ENCODE measurements around the gene OTUB2.

Gene OTUB2

GRCh38 chr14:94050231-94050880 lies 24.2 kb downstream of the OTUB2 start:
- no peaks in the 10 kb centered on the region for H3K27me3 ChIP-seq (ENCODE audit: insufficient read depth, low read length)
- no peak overlapping the region for H3K27ac ChIP-seq (ENCODE audit: low read depth, low read length)
- no peak overlapping the region for H3K4me3 ChIP-seq (ENCODE audit: low read length)
- peaks cover 96% of the 10 kb centered on the region for H3K36me3 ChIP-seq (ENCODE audit: insufficient read depth, low read length)
- WGBS = 92% methylated on average over 6 of the region's 6 CpGs
- no peaks in the 10 kb centered on the region; the same call in 1 of the 2 replicates for H3K4me1 ChIP-seq (ENCODE audit: insufficient read depth, low read length)
- no peak overlapping the region for H3K9ac ChIP-seq (ENCODE audit: low read depth, low read length)
- no peaks in the 10 kb centered on the region for H3K9me3 ChIP-seq (ENCODE audit: insufficient read depth, low read depth, low read length)

- Histone ChIP-seq H3K27me3 (ENCODE audit: insufficient read depth, low read length) (no peaks in the 10 kb centered on the region), H3K27ac (ENCODE audit: low read depth, low read length) (no peak overlapping the region), H3K9ac (ENCODE audit: low read depth, low read length) (no peak overlapping the region), H3K4me1 (ENCODE audit: insufficient read depth, low read length) (no peaks in the 10 kb centered on the region; the same call in 1 of the 2 replicates), H3K4me3 (ENCODE audit: low read length) (no peak overlapping the region), H3K36me3 (ENCODE audit: insufficient read depth, low read length) (peaks cover 96% of the 10 kb centered on the region), H3K9me3 (ENCODE audit: insufficient read depth, low read depth, low read length) (no peaks in the 10 kb centered on the region)
- WGBS = 81% methylated on average over 9 of the region's 9 CpGs
These were observed 25.0 kb downstream of the OTUB2 start for GRCh38 chr14:94051115-94051514.

- H3K27me3 ChIP-seq (ENCODE audit: insufficient read depth, low read length) = no peaks in the 10 kb centered on the region
- 86% methylated on average over 3 of the region's 3 CpGs for WGBS
- no peak overlapping the region for H3K4me3 ChIP-seq (ENCODE audit: low read length)
- H3K9ac ChIP-seq (ENCODE audit: low read depth, low read length) = no peak overlapping the region
- H3K4me1 ChIP-seq (ENCODE audit: insufficient read depth, low read length) = no peaks in the 10 kb centered on the region; the same call in 1 of the 2 replicates
- H3K27ac ChIP-seq (ENCODE audit: low read depth, low read length) = 0 out of 2 replicates have a peak overlapping the region, but pooled peaks have one; percentile 0
- H3K36me3 ChIP-seq (ENCODE audit: insufficient read depth, low read length) = peaks cover 96% of the 10 kb centered on the region
- no peaks in the 10 kb centered on the region for H3K9me3 ChIP-seq (ENCODE audit: insufficient read depth, low read depth, low read length)
These were observed 25.6 kb downstream of the OTUB2 start for GRCh38 chr14:94051779-94052178.

- H3K36me3 ChIP-seq (ENCODE audit: insufficient read depth, low read length) = peaks cover 96% of the 10 kb centered on the region
- H3K9ac ChIP-seq (ENCODE audit: low read depth, low read length) = no peak overlapping the region
- WGBS = 81% methylated on average over 1 of the region's 1 CpG
- H3K9me3 ChIP-seq (ENCODE audit: insufficient read depth, low read depth, low read length) = no peaks in the 10 kb centered on the region
- no peaks in the 10 kb centered on the region; the same call in 1 of the 2 replicates for H3K4me1 ChIP-seq (ENCODE audit: insufficient read depth, low read length)
- H3K27ac ChIP-seq (ENCODE audit: low read depth, low read length) = no peak overlapping the region
- H3K27me3 ChIP-seq (ENCODE audit: insufficient read depth, low read length) = no peaks in the 10 kb centered on the region
- no peak overlapping the region for H3K4me3 ChIP-seq (ENCODE audit: low read length)
These were observed 26.1 kb downstream of the OTUB2 start for GRCh38 chr14:94052199-94052598.

- Histone ChIP-seq H3K9ac (ENCODE audit: low read depth, low read length) (no peak overlapping the region), H3K4me1 (ENCODE audit: insufficient read depth, low read length) (no peaks in the 10 kb centered on the region; the same call in 1 of the 2 replicates), H3K9me3 (ENCODE audit: insufficient read depth, low read depth, low read length) (no peaks in the 10 kb centered on the region), H3K4me3 (ENCODE audit: low read length) (no peak overlapping the region), H3K27ac (ENCODE audit: low read depth, low read length) (no peak overlapping the region), H3K27me3 (ENCODE audit: insufficient read depth, low read length) (no peaks in the 10 kb centered on the region), H3K36me3 (ENCODE audit: insufficient read depth, low read length) (peaks cover 96% of the 10 kb centered on the region)
- 93% methylated on average over 4 of the region's 4 CpGs for WGBS
These were observed 26.5 kb downstream of the OTUB2 start for GRCh38 chr14:94052662-94053061.

GRCh38 chr14:94054401-94054800 lies 28.3 kb downstream of the OTUB2 start:
- Histone ChIP-seq H3K9ac (ENCODE audit: low read depth, low read length) (no peak overlapping the region), H3K27me3 (ENCODE audit: insufficient read depth, low read length) (no peaks in the 10 kb centered on the region), H3K4me3 (ENCODE audit: low read length) (no peak overlapping the region), H3K27ac (ENCODE audit: low read depth, low read length) (no peak overlapping the region), H3K4me1 (ENCODE audit: insufficient read depth, low read length) (no peaks in the 10 kb centered on the region; the same call in 1 of the 2 replicates), H3K9me3 (ENCODE audit: insufficient read depth, low read depth, low read length) (no peaks in the 10 kb centered on the region), H3K36me3 (ENCODE audit: insufficient read depth, low read length) (peaks cover 96% of the 10 kb centered on the region)
- 92% methylated on average over 1 of the region's 1 CpG for WGBS

- H3K27me3 ChIP-seq (ENCODE audit: insufficient read depth, low read length) = no peaks in the 10 kb centered on the region
- H3K36me3 ChIP-seq (ENCODE audit: insufficient read depth, low read length) = peaks cover 96% of the 10 kb centered on the region
- H3K9ac ChIP-seq (ENCODE audit: low read depth, low read length) = no peak overlapping the region
- 96% methylated on average over 7 of the region's 7 CpGs for WGBS
- no peaks in the 10 kb centered on the region for H3K9me3 ChIP-seq (ENCODE audit: insufficient read depth, low read depth, low read length)
- no peak overlapping the region for H3K4me3 ChIP-seq (ENCODE audit: low read length)
- no peaks in the 10 kb centered on the region; the same call in 1 of the 2 replicates for H3K4me1 ChIP-seq (ENCODE audit: insufficient read depth, low read length)
- no peak overlapping the region for H3K27ac ChIP-seq (ENCODE audit: low read depth, low read length)
These were observed 28.8 kb downstream of the OTUB2 start for GRCh38 chr14:94054936-94055335.

- Histone ChIP-seq H3K4me3 (ENCODE audit: low read length) (no peak overlapping the region), H3K4me1 (ENCODE audit: insufficient read depth, low read length) (no peaks in the 10 kb centered on the region; the same call in 1 of the 2 replicates), H3K27me3 (ENCODE audit: insufficient read depth, low read length) (no peaks in the 10 kb centered on the region), H3K9ac (ENCODE audit: low read depth, low read length) (no peak overlapping the region), H3K36me3 (ENCODE audit: insufficient read depth, low read length) (peaks cover 96% of the 10 kb centered on the region), H3K27ac (ENCODE audit: low read depth, low read length) (no peak overlapping the region), H3K9me3 (ENCODE audit: insufficient read depth, low read depth, low read length) (no peaks in the 10 kb centered on the region)
- WGBS = 91% methylated on average over 6 of the region's 6 CpGs
These were observed 30.6 kb downstream of the OTUB2 start for GRCh38 chr14:94056579-94057308.

GRCh38 chr14:94058128-94058673 lies 32.1 kb downstream of the OTUB2 start:
- H3K9me3 ChIP-seq (ENCODE audit: insufficient read depth, low read depth, low read length) = no peaks in the 10 kb centered on the region
- H3K9ac ChIP-seq (ENCODE audit: low read depth, low read length) = no peak overlapping the region
- H3K4me3 ChIP-seq (ENCODE audit: low read length) = no peak overlapping the region
- H3K27me3 ChIP-seq (ENCODE audit: insufficient read depth, low read length) = no peaks in the 10 kb centered on the region
- 93% methylated on average over 1 of the region's 1 CpG for WGBS
- peaks cover 90% of the 10 kb centered on the region for H3K36me3 ChIP-seq (ENCODE audit: insufficient read depth, low read length)
- H3K4me1 ChIP-seq (ENCODE audit: insufficient read depth, low read length) = peaks cover 10% of the 10 kb centered on the region; the same call in 1 of the 2 replicates
- H3K27ac ChIP-seq (ENCODE audit: low read depth, low read length) = no peak overlapping the region

- Histone ChIP-seq H3K27me3 (ENCODE audit: insufficient read depth, low read length) (no peaks in the 10 kb centered on the region), H3K36me3 (ENCODE audit: insufficient read depth, low read length) (peaks cover 89% of the 10 kb centered on the region), H3K9ac (ENCODE audit: low read depth, low read length) (no peak overlapping the region), H3K4me3 (ENCODE audit: low read length) (no peak overlapping the region), H3K9me3 (ENCODE audit: insufficient read depth, low read depth, low read length) (no peaks in the 10 kb centered on the region), H3K27ac (ENCODE audit: low read depth, low read length) (no peak overlapping the region), H3K4me1 (ENCODE audit: insufficient read depth, low read length) (peaks cover 10% of the 10 kb centered on the region; the same call in 1 of the 2 replicates)
- WGBS = 96% methylated on average over 5 of the region's 5 CpGs
These were observed 32.6 kb downstream of the OTUB2 start for GRCh38 chr14:94058674-94059138.

GRCh38 chr14:94059998-94060397 lies 33.9 kb downstream of the OTUB2 start:
- no peaks in the 10 kb centered on the region for H3K9me3 ChIP-seq (ENCODE audit: insufficient read depth, low read depth, low read length)
- WGBS = 94% methylated on average over 5 of the region's 5 CpGs
- no peaks in the 10 kb centered on the region for H3K27me3 ChIP-seq (ENCODE audit: insufficient read depth, low read length)
- H3K4me3 ChIP-seq (ENCODE audit: low read length) = no peak overlapping the region
- H3K9ac ChIP-seq (ENCODE audit: low read depth, low read length) = no peak overlapping the region
- H3K27ac ChIP-seq (ENCODE audit: low read depth, low read length) = no peak overlapping the region
- peaks cover 10% of the 10 kb centered on the region; the same call in 1 of the 2 replicates for H3K4me1 ChIP-seq (ENCODE audit: insufficient read depth, low read length)
- H3K36me3 ChIP-seq (ENCODE audit: insufficient read depth, low read length) = peaks cover 76% of the 10 kb centered on the region
